ENCODE measurements around the gene IL17RC.
A peak's percentile ranks its signal among the peaks of the same experiment; 100 is the strongest.

The IL17RC gene

DNA sequence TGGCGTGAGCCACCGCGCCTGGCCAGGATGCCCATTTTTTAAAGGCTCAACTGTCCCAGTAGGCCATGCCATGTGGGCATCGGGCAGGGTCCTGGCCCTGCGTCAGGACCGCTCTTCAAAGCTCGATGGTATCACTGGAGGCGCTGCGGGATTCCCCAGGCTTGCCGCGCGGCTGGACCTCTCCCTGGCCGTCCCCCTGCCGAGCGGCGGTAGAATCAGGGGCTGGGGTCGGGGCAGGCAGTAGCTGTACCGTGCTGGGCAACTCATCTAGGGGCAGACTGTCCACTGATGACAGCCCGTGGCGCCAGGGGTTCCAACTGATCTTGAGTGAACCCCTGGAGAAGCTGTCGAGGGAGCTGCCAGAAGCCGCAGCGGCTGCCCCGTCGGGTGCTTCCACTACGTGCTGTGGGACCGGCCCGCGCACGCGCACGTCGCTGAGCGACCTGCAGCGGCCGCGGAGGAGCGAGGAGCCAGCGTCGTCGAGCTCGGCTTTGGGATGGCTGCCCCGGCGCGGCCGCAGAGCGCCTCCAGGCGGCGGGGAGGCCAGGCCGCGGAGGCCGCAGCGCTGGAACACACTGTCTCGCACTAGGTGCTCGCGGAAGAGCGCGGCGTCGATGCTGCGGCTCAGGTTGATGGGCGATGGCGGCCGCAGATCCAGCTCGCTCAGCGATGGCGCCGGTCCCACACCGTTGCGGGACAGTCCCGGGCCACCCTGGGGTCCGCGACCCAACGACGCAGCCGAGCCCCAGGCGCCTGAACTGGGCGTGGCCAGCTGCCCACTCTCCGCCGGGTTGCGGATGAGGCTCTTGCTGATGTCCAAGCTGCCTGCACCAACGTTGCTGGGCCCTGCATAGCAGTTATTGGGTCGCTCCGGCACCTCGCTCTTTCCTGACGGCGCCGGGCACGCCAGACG, 29.5 kb downstream of the IL17RC start:
- peak; percentile 92 for DNase-seq

DNA sequence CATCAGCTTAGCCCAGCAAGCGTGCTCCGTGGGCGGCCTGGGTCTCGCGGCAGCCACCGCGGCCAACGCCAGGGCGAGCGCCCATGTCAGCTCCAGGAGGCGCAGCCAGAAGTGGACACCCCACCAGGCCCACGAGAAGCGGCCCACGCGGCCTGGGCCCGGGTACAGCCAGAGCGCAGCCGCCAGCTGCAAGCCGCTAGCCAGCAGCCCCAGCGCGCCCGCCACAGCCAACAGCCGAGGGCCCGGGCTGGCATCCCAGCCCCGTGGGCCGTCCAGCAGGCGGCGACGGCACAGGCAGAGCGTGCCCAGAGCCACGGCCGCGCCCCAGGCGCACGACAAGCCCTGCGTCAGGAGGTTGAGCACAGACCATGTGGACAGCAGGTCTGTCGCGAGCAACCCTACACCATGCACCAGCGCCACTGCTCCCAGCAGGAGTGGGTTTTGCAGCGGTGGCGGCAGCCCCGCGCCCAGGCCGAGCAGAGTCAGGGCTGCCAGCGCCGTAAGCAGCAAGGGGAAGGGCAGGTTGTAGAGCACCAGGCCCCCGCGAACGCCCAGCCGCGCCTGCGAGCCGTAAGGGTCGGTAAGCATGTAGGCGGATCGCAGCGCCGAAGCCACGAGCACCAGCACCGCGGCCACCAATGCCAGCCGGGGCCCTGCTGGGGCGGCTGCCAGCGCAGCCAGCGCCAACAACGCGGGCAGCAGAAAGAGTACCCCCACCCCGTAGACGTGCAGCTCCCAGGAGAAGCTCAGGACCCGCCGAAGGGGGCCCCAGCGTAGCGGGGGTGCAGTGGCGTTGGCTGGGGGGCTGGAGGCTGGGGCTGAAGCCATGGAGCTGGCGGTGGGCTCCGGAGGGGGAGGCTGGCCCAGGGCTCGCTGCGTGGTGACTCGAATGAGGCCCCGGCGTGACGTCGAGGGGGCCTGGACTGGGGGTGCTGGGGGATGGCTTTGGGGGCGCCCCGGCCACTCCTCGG, 30.4 kb downstream of the IL17RC start:
- DNase-seq: peak; percentile 67

DNA sequence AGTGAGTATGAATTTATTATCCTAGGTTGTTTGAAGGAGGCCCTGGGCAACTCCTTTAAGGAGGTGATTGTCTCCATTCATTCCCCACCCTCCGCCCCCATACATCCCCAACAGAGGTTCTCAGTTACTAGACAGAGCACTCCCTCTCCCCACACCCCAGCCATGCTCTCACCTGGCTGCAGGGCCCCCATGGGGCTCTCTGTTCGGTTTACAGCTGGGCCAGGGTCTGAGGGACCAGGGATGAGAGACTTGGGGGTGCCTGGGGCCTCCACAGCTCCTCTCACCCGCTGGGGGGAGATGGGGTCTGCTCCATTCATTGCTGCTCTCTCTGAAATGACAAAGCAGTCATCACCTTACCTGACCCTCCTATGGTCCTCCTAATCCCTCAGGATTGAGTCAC, 31.7 kb downstream of the IL17RC start:
- no peak for DNase-seq

DNA sequence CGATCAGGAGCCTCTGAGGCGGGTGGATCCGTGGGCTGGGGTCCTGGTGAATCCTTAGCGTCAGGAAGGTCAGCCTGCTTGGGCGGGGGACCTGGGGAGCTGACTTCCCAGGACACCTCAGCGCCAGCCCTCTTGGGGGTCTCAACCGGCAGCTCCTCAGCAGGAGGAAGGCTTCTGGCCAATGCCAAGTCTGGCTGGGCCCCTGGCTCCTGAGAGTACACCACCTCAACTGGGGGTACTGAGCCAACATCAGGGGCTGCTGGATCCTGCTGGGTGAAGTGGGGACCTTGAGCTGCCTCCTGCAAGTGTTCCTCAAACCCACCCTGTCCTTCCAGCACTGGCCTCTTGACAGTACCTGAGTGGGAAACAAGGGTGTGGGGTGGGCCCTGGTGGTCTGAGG, 32.2 kb downstream of the IL17RC start:
- no peak for DNase-seq

DNA sequence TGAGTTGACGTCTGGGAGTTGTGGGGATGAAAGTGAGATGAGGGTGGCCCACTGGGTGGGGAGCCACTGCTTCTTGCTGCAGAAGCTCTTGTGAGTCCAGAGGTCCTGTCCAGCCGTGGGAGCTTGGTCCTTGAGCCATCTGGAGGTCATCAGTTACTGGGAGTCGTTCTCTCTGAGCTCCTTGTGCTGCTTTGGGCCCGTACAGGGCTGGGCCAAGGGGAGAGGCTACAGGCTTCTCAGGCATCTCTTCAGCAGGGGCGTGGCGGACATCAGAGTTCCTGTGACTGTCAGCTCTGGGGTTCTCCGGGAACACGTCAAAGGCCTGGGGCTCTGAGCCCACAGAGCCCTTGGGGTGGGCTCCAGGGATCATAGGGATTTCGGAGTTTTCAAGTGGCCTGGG, 32.7 kb downstream of the IL17RC start:
- no peak for DNase-seq

DNA sequence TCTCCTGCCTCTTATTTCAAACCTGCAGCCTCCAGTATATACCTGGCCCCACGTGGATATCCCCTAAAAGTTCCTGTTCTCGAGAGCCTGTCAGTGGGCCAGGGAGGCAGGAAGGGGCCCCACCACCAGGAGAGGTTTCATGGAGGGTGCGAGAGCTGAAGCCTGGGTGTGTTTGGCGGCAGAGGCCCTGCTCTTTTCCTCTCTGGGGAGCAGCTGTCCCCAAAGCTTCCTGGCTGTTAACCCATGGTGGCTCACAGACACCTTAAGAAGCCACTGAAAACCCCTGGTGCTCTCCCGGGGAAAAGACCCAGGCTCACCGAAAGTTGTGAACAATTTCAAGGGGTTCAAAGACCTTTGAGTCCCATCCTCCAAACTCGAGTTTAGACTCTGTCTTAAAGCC, 34.2 kb downstream of the IL17RC start:
- no peak for DNase-seq

DNA sequence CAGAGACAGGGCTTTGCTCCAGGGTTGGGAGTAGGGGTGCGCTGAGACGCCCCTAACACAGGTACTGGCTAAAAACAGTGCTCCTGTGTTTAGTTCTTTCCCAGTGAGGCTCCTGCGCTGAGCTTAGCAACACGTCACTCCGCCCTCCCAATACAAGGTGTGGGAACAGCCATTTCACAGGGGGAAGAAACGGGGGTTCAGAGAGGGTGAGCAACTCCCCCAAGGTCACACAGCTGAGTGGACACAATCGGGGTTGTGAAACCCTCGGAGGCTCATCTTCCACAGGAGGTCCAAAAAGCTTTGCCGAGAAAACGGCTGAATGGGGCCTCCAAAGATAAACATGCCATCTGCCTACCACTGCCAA, 34.7 kb downstream of the IL17RC start:
- no peak for DNase-seq

DNA sequence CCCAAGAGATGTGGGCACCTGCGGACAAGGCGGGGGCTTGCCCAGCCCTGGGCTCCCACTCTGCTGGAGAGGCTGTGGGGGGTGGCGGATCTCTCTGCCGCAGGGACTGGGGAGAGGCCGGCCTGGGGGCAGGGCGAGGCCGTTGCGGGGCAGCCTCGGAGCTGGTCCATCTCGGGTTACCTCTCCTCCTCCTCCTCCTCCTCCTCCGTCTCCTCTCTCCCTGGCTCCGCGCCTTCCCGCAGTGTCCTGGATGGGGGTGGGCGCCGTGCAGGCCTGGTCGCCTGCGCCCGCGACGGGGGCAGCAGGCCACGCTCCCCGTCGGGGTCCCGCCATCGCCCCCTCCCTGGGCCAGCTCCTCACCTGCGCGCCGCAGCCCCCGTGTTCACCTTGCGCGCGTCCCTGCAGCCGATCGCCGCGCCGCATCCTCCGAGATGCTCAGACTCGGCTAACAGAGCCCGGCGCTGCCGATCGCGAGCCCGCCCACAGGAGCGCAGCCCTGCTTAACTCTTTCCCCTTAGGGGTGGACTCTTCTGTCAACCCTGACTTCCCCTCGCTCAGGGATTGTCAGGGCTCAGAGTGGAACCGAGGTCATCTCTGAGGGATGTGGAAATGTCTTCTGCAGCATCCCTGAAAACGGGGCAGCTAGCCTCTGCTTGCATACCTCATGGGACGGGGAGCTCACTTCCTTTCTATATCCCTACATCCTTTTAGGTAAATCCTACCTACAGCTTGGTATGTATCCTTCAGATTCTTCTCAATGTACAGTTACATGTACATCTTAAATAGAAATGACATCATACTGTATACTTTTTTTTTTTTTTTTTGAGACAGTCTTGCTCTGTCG, 35.3 kb downstream of the IL17RC start, which contains the start of gene PRRT3:
Gene PRRT3, minus strand, starts transcription at position 447 of the 844 bp plus-strand sequence. CDS start 2,293 bp downstream, outside the sequence.
- DNase-seq: peak; percentile 48

DNA sequence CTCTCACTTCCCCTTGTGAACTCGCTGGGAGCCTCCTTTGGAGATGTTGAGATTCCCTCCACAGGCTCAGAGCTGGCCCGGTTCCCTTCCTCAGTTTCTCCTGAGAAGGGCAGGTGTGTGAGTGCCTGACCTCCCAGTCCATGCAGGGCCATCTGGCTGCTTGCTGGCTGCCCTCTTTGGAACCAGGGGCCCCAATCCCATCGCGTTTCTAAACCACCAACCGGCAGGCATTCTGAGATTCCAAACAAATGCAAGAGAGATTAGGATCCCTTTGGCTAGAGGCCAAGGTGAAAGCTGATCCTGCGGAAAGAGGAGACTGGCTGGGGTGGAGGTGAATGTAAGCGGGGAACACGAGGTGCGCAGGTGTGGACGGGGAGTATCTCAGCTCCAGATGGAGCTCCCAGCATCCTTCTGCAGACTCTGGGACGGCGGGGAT, 38.2 kb downstream of the IL17RC start:
- peak; percentile 64 for DNase-seq

DNA sequence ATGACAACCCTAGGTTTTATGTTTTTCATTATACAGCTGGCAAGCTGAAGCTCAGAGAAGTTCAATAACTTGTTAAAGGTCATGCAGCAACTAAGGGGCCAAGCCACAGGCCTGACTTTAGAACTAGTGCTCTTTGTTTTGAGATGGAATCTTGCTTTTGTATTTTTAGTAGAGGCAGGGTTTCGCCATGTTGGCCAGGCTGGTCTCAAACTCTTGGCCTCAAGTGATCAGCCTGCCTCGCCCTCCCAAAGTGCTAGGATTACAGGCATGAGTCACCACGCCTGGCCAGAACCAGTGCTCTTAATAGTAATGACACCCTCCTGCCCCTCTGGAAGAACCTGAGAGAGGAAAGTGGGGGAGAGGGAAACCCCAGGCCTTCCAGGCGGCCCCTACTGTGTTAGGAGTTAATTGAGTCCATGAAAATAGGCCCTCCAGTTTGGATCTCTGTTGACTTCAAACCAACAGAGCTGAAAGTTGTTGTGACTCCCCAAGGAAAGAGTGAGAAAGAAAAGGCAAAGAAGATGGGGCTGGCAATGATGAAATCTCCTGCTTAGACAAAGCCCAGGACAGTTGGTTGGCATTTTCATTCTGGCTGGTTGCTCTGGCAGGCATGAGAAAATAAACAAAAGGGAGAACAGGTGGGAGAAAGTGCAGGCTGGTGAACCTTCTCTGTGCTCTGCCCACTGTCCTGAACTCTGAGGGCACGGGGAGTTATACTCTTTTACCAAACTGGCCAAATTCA, 38.9 kb downstream of the IL17RC start:
- DNase-seq: no peak

DNA sequence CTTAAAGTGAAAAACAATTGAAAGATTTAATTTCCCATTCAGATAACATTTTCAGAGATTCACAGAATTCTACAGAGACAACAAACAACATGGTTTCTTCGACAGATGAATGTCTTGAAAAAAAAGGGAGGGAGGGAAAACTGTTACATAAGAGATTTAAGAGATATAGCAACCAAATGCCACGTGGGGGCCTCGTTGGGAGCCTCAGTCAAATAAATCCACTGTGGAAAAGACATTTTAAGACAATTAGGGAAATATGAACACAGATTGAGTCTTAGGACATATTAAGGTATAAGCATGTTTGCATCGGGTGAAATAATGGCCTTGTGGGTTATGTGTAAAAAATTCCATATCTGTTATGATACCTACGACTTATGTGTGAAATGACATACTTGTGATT, 40.3 kb downstream of the IL17RC start:
- DNase-seq: no peak

DNA sequence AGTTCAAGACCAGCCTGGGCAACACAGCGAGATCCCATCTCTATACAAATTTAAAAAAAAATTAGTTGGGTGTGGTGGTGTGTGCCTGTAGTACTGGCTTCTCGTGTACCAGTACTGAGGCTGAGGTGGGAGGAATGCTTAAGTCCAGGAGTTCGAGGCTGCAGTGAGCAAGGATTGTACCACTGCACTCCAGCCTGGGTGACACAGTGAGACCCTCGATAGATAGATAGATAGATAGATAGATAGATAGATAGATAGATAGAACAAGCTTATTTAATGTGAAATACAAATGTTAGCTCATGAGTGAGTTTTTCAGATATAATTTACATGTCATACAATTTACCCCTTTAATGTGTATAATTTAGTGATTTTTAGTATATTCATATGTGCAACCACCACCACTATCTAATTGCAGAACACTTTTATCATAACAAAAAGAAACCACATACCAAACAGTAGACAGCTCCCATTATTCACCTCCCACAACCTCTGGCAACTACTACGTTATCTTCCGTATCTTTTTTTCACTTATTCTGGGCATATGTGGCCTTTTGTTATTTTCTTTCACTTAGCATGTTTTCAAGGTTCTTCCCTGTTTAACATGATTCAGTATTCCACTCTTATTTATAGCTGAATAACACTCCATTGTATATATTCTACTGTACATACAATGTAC, 48.4 kb downstream of the IL17RC start:
- no peak for DNase-seq

DNA sequence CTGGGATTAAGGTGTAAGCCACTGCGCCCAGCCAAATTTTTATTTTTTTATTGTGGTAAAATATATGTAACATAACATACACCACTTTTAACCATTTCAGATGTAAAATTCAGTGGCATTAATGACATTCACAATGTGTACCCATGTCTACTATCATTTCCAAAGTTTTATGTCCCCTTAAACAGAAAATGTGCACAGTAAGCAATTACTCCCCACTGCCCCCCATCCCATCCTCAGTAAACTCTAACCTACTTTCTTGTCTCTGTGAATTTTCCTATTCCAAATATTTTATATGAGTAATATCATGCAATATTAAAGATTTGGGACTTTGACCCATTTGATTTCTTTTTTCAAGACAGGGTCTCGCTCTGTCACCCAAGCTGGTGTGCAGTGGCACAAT, 49.9 kb downstream of the IL17RC start:
- DNase-seq: no peak

DNA sequence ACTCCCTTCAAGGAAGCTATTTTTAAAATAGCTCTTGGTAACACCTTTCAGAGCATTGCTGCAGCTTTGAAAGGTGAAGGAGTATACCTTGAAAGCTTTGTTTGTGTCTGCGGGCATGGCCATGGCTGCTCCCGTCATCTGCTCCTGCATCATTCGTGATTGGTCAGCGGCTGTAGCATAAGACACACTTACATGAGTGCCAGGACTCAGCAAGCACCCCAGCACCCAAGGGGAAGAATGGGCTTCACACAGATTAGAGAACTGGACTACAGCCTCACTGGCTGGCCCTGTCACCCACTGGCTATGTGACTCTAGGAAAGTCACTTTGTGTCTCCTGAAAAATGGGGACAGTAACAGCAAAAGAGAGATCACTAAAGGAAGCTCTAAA, 52.7 kb downstream of the IL17RC start:
- DNase-seq: no peak

DNA sequence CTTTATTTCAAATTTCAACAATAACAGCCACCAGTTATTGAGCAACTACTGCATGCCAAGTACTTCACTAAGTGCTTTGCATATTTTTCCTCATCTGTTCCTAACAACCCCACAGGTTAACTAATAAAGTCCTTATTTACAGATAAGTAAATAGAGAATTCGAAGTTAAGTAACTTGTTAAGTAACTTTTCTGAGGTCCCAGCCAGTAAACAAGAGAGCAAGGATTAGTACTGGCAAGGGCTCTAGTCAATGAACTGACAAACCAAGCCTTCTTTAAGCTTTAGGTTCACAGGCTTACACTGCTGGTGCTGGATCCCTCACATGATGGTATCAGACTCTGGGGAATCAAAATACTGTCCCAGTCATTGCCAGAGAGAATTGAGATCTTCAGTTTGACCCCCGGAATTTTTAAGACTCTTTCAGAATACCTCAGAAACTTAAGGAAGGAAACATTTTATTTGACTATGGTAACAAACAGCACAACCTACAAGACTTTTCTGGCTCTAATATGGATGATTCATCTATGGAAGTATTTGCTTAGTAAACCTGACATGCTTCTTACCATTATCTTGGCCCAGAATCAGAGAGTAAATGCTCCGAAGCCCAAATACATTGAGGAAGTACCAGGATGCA, 53.2 kb downstream of the IL17RC start:
- DNase-seq: no peak

DNA sequence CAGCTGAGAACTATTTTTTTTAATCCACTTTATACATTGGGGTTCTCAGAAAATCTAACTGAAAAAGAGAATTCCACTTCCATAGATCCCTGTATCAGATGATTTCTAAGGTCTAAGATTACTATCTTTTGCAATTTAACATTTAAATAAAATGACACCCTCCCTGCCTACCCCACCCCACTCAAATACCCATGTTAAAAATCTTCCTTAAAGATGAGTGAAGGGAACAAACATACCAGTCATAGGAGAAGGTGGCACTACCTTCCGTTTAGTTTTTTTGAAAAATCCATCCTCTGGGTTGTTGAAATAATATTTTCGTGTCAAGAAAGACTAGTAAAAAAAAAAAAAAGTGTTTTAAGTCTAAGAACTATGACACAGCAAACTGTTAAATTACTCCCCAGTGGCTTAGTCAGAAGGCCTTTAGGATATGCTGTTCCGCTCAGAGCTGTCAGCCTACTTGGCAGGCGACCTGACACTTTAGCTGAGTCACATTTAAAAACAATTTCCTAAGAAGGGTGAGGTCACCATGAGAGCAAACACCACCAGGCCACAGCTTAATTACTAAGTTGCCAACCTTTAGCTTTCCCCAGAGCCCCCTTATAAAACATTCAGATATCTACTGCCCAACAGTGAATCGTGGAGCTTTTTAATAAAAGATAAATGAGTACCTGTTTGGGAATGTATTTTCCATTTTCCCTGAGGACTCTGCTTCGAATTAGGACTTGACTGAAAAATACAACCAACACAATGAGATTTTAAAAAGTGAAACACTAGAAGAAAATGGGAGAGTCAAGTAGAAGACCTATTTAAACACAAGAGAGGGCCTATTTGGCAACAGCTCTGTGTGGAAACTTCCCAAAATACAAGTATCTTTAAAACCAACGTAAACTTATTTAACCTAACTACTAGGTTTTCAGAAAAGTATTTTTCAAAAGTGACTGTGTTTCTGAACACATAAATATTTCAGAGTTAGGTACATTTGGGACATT, 60.1 kb downstream of the IL17RC start:
- DNase-seq: peak; percentile 89

DNA sequence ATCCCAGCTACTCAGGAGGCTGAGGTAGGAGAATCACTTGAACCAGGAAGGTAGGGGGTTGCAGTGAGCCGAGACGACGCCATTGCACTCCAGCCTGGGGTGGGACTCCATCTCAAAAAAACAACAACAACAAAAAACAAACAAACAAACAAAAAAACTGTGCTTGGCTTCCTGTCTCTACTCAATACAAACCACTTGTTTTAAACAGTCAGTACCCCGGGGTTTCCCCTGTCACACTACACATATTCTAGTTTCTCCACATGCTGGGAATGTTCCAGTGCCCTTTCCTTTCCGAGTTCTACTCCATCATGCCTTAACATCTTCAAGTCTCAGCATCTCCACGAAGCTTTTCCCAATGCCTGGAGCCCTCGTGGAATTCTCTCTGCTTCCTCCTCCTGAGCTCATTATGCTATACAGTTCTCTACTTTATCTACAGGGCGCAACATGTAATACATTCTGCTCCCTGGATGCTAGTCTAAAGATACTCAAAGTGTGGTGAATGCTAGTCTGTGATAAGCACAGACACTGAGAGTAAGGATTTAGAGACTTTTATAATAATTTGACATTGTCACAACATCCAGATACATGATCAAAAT, 61.9 kb downstream of the IL17RC start:
- no peak for DNase-seq

DNA sequence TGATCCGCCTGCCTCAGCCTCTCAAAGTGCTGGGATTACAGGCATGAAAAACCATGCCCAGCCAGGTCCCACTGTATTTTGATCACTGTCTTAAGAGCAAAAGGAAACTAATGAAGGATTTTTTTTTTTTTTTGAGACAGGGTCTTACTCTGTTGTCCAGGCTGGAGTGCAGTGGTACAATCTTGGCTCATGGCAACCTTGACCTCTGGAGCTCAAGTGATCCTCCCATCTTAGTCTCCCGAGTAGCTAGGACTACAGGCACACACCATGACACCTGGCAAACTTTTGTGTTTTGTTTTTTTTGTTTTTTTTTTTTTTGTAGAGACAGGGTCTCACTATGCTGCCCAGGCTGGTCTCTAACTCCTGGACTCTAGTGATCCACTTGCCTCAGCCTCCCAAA, 63.4 kb downstream of the IL17RC start:
- no peak for DNase-seq

All from NCI-H2029 (cell line).